KG1 (cell line): ENCODE measurements around the gene COPA.
"Not testable (repeated sequence)": the region's sequence is repeated elsewhere in the genome, so short reads cannot be mapped to it uniquely, and the experiment has no call there.

Source experiments
- DNase-seq: peaks from one replicate; lab custom pipeline; 2025; lab: John Stamatoyannopoulos, UW

COPA gene

DNA sequence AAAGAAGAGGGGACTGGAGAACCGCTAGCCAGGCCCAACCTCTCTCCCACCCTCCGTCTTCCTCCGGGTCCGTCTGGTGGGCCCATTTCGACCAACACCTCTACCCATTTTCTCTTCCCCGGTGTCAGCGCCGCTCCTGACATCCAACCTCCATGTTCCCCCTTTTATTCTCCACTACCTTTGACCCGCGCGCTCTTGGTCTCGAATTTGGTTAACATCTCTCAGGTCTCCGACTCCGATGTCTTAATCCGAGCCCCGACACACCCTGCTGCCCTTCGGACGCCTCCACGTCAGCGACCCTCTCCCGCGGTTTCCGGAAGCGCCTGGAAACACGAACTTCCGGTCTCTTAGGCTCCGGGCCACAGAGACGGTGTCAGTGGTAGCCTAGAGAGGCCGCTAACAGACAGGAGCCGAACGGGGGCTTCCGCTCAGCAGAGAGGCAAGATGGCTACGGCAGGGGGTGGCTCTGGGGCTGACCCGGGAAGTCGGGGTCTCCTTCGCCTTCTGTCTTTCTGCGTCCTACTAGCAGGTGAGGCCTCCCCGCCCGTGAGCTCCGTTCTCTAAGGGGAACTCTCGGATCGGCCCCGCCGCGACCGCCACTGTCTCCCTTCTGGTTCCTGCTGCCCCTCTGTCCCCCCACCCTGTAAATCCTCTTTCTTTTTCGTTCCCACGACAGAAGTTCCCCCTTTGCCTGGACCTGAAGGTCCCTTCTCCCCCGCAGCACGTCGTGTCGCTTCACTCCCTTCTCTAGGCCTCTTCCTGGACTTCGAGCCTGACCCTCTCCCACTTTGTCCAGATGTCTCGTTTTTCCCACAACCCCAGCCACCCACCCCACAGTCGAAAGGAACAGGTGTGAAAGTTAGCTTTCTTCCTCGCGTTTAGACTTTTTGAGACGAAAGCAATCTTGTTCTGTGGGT, at the start of gene COPA, which contains the start of gene NCSTN:
Gene COPA, minus strand, starts transcription at position 298 of the 917 bp plus-strand sequence. Its CDS starts 80 bp downstream, at position 218.
Gene NCSTN, plus strand, starts transcription at position 431 of the 917 bp plus-strand sequence. Its CDS starts 14 bp downstream, at position 445.
- DNase-seq, result peak; percentile 88

GRCh38 chr1:160388406-160388805, 45.4 kb upstream of the COPA start:
- not testable (repeated sequence) for DNase-seq

DNA sequence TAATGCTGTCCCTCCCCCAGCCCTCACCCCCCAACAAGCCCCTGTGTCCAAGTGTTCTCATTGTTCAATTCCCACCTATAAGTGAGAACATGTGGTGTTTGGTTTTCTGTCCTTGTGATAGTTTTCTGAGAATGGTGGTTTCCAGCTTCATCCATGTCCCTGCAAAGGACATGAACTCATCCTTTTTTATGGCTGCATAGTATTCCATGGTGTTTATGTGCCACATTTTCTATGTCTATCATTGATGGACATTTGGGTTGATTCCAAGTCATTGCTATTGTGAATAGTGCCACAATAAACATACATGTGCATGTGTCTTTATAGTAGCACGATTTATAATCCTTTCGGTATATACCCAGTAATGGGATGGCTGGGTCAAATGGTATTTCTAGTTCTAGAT, 41.8 kb upstream of the COPA start:
- DNase-seq, result not testable (repeated sequence)

GRCh38 chr1:160377585-160378206, 34.6 kb upstream of the COPA start:
- no peak for DNase-seq

- no peak for DNase-seq
These were observed 33.6 kb upstream of the COPA start for GRCh38 chr1:160376525-160377131.

DNA sequence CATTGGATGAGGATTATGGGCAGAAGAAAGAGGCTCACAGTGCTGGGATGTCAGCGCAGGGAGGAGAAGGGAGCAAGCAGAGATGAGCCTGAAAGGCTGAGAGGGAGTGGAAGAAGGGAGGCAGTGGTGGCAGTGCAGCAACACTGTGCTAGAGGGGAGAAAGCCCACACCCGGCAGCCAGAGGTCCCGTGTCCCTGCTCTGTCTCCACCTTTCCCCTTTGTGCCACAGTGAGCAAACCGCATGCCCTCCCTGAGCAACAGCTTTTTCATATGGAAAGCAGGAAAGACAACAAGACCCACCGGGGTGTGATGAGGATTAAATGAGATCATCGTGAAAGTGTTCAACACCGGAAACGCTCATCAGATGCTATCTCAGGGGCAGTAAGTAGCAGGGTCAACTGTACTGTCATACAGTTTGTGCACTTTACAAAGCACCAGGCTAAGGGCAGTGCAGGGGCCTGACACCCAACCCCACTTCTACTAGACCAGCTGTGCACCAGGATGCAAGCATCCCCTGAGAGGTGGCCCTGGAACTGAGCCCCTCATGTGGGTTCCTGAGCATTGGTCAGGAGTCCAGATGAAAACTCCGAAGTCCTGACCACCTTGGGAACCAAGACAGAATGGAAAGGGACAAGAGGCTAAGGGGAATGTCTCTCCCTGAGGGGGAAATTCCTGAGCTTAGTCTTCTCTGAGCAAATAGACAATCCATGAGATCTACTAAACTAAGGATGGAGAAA, 32.9 kb upstream of the COPA start:
- DNase-seq, result no peak

- DNase-seq, result no peak
These were observed 31.5 kb upstream of the COPA start for GRCh38 chr1:160374306-160375110.

GRCh38 chr1:160373696-160374095, 30.6 kb upstream of the COPA start:
- DNase-seq, result no peak

GRCh38 chr1:160371756-160372155, 28.7 kb upstream of the COPA start:
- no peak for DNase-seq

GRCh38 chr1:160371346-160371631, 28.2 kb upstream of the COPA start:
- DNase-seq, result no peak

- no peak for DNase-seq
These were observed 27.7 kb upstream of the COPA start for GRCh38 chr1:160370561-160371345.

DNA sequence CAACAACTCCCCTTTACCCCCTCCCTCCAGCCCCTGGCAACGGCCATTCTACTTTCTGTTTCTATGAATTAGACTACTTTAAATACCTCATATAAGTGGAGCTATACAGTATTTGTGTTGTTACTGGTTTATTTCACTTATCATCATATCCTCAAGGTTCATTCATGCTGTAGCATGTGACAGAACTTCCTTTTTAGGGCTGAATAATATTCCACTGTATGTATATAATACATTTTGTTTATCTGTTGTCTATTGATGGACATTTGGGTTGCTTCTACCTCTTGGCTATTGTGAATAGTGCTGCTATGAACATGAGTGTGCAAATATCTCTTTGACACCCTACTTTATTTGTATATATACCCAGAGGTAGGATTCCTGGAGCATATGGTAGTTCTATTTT, 26.0 kb upstream of the COPA start:
- DNase-seq, result no peak

GRCh38 chr1:160367934-160368923, 25.2 kb upstream of the COPA start:
- DNase-seq, result no peak

GRCh38 chr1:160367516-160367900, 24.5 kb upstream of the COPA start:
- no peak for DNase-seq

- DNase-seq, result no peak
These were observed 23.9 kb upstream of the COPA start, which contains the start of gene NHLH1 for GRCh38 chr1:160366731-160367515. NHLH1 (plus strand) TSS chr1:160367071; CDS start chr1:160370732, 3,661 bp downstream.

- no peak for DNase-seq
These were observed 22.3 kb upstream of the COPA start for GRCh38 chr1:160365325-160365724.

GRCh38 chr1:160363951-160364735, 21.1 kb upstream of the COPA start:
- DNase-seq, result no peak

GRCh38 chr1:160363010-160363409, 20.0 kb upstream of the COPA start:
- DNase-seq, result no peak
